ENCODE results near the gene CASKIN2. TPM values are rescaled to one million over a fixed set of nuclear protein-coding genes. Genes with fewer than 3 reads are reported as not detected.

Gene CASKIN2
- total RNA-seq, 2 experiments from 2014 or later = 1.0 TPM; not detected in 1

- H3K4me2 ChIP-seq (ENCODE audit: low read length) = no peak overlapping the region
- CTCF ChIA-PET (ENCODE audit: unreplicated experiment) = no interaction called here
- POLR2A ChIA-PET = interaction anchor here (1.2 kb wide), 1 partner anchor 22 kb away, joined by 4 read pairs; no protein-coding TSS in a partner anchor
Measured at GRCh38 chr17:75549246-75550138, 34.2 kb upstream of the CASKIN2 start.

DNA sequence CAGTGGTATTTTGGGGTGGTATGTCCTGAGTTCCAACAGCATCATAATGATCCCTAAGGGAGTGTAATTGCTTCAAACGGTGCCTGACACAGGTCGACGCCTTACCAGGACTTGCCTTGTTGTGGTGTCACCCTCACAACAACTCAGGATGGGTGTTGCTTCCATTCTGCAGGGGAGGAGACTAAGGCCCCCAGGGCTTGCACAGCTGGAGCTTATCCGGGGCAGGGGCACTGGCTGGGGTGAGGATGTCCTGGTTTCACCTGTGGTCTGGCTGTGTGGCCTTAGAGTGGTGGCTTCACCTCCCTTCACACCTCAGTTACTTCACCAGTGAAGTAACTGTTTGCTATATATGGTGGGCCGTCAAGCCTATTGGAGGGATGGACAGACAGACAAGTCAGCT, 33.5 kb upstream of the CASKIN2 start:
- H3K4me2 ChIP-seq (ENCODE audit: low read length) = no peak overlapping the region
- POLR2A ChIA-PET = no interaction called here

More at GRCh38 chr17:75549246-75550138, 34.2 kb upstream of the CASKIN2 start:
- Histone ChIP-seq H4K20me1 (ENCODE audit: insufficient read depth, low read length) (no peaks in the 10 kb centered on the region), H3K4me1 (ENCODE audit: insufficient read depth, low read length, poor library complexity, severe bottlenecking) (no peaks in the 10 kb centered on the region), H3K27ac (ENCODE audit: low read depth, low read length, poor library complexity, severe bottlenecking) (no peak overlapping the region), H2AFZ (ENCODE audit: low read length) (no peak overlapping the region), H3K9me2 (ENCODE audit: insufficient read depth, low read length) (no peaks in the 10 kb centered on the region), H3K4me3 (ENCODE audit: low read depth, low read length, poor library complexity, severe bottlenecking) (no peak overlapping the region), H3K9me3 (ENCODE audit: low read length) (no peaks in the 10 kb centered on the region), H3K36me3 (ENCODE audit: insufficient read depth, low read length) (no peaks in the 10 kb centered on the region), H3K79me2 (ENCODE audit: insufficient read depth, low read depth, low read length) (no peaks in the 10 kb centered on the region)
- intact Hi-C loops (cut with micrococcal nuclease; ENCODE audit: unreplicated experiment) = no loop called here
- no peak for DNase-seq (ENCODE audit: low spot score)
- no TSS peak for BruUV-seq (replicated peaks)
- TF ChIP-seq EZH2phosphoT487 (IDR thresholded peaks at IDR 0.05; ENCODE audit: borderline replicate concordance, low read depth, low read length) (no peak), CTCF (conservative IDR thresholded peaks at IDR 0.05; ENCODE audit: low read length) (no peak)

More for the DNA sequence above, 33.5 kb upstream of the CASKIN2 start:
- no peaks in the 10 kb centered on the region for H3K4me1 ChIP-seq (ENCODE audit: insufficient read depth, low read length, poor library complexity, severe bottlenecking)
- no peak overlapping the region for H2AFZ ChIP-seq (ENCODE audit: low read length)
- intact Hi-C loops (cut with micrococcal nuclease; ENCODE audit: unreplicated experiment) = no loop called here
- CTCF ChIA-PET (ENCODE audit: unreplicated experiment) = no interaction called here
- no peaks in the 10 kb centered on the region for H4K20me1 ChIP-seq (ENCODE audit: insufficient read depth, low read length)
- H3K9me2 ChIP-seq (ENCODE audit: insufficient read depth, low read length) = no peaks in the 10 kb centered on the region
- TF ChIP-seq EZH2phosphoT487 (IDR thresholded peaks at IDR 0.05; ENCODE audit: borderline replicate concordance, low read depth, low read length) (no peak), CTCF (conservative IDR thresholded peaks at IDR 0.05; ENCODE audit: low read length) (no peak)
- no peak for DNase-seq (ENCODE audit: low spot score)
- no peaks in the 10 kb centered on the region for H3K79me2 ChIP-seq (ENCODE audit: insufficient read depth, low read depth, low read length)
- no peak overlapping the region for H3K4me3 ChIP-seq (ENCODE audit: low read depth, low read length, poor library complexity, severe bottlenecking)
- no TSS peak for BruUV-seq (replicated peaks)
- no peak overlapping the region for H3K27ac ChIP-seq (ENCODE audit: low read depth, low read length, poor library complexity, severe bottlenecking)
- H3K9me3 ChIP-seq (ENCODE audit: low read length) = no peaks in the 10 kb centered on the region
- H3K36me3 ChIP-seq (ENCODE audit: insufficient read depth, low read length) = no peaks in the 10 kb centered on the region

Data from OCI-LY7 (cell line).